Gastrocnemius medialis (tissue), 4 donors: ENCODE results near the gene C1orf56. TPM values are rescaled to one million over a fixed set of nuclear protein-coding genes. Genes with fewer than 3 reads are reported as not detected.

Experiments used
- ATAC-seq, 2 donors: fragments of 150-250 bp; one replicate each; pipeline ENCODE4 v1.9.1; 2016
- DNase-seq, 2 donors: peaks; one replicate each; pipeline ENCODE4 v3.0.0-alpha.2; 2019
- H3K27ac ChIP-seq, 4 donors: fragments of 200-600 bp; sonication (generic); 1 replicate in 1 of 4; 2 replicates in 3 of 4; pipeline ENCODE4 v1.5.1; 2016 to 2018; ENCODE audit warnings: mild to moderate bottlenecking in 2 of 4, moderate library complexity in 1 of 4
- H3K27me3 ChIP-seq, 3 donors: fragments of 200-600 bp; sonication (generic) in 2 of 3; 1 replicate in 1 of 3; 2 replicates in 2 of 3; pipeline versions ENCODE4 v1.5.1 to v1.6.0; 2016 to 2019; ENCODE audit warnings: mild to moderate bottlenecking in 1 of 3, moderate library complexity in 1 of 3
- H3K36me3 ChIP-seq, 2 donors: fragments of 200-600 bp; sonication (generic) in 1 of 2; one replicate each; pipeline ENCODE4 v1.5.1; 2017 to 2018
- H3K4me1 ChIP-seq, 2 donors: fragments of 200-600 bp; sonication (generic) in 1 of 2; one replicate each; pipeline ENCODE4 v1.5.1; 2016 to 2017; ENCODE audit warnings: mild to moderate bottlenecking in 2 of 2
- H3K4me3 ChIP-seq, 4 donors: fragments of 200-600 bp; sonication (generic) in 3 of 4; 1 replicate in 1 of 4; 2 replicates in 3 of 4; pipeline ENCODE4 v1.5.1; 2016 to 2019; ENCODE audit warnings: mild to moderate bottlenecking in 2 of 4
- H3K9me3 ChIP-seq, 3 donors: fragments of 200-600 bp; sonication (generic) in 2 of 3; 1 replicate in 1 of 3; 2 replicates in 2 of 3; pipeline ENCODE4 v1.5.1; 2016 to 2019
- CTCF ChIP-seq, 5 experiments: fragments of 450-650 bp in 3 of 5; fragments of 200-600 bp in 2 of 5; sonication (generic) in 2 of 5; IDR thresholded peaks in 4 of 5; conservative IDR thresholded peaks in 1 of 5; 1 replicate in 4 of 5; 2 replicates in 1 of 5; pipeline ENCODE4 v1.5.1; 2016 to 2019; ENCODE audit warnings: antibody characterized with exemption in 5 of 5, mild to moderate bottlenecking in 3 of 5, moderate library complexity in 3 of 5
- POLR2A ChIP-seq, 2 donors: fragments of 450-650 bp; IDR thresholded peaks; one replicate each; pipeline ENCODE4 v1.6.1; 2017; ENCODE audit warnings: antibody characterized with exemption in 2 of 2, mild to moderate bottlenecking in 2 of 2, moderate library complexity in 2 of 2
- in situ Hi-C, 4 donors: fragments of 200-750 bp; cut with MboI; loops; one replicate each; pipeline versions ENCODE4 v1.15.0 to v1.8.0; 2017; ENCODE audit warnings: low sequenced_read_pairs in 4 of 4
- intact Hi-C: fragments of 100-400 bp; cut with DNase I; formaldehyde crosslinking; loops from one replicate; pipeline ENCODE4 v1.15.1; 2023; ENCODE audit warnings: low total_unique reads
- total RNA-seq, 4 donors: library from RNA; depleted of rRNA; stranded (reverse); fragments of >200 nt; gene quantifications; one replicate each; pipeline versions ENCODE4 v1.1.0 to v1.2.3, GENCODE V29; 2016

Gene C1orf56
- total RNA-seq, 4 donors from 2014 or later: 6.2 to 16.2 (median 12.4) TPM

- no peak for ATAC-seq
- no peak for DNase-seq
- in situ Hi-C loops (no loop called here), intact Hi-C loops (loop anchor here (10.0 kb wide), 1 partner anchor 813 kb away; no protein-coding TSS in a partner anchor)
- TF ChIP-seq CTCF (IDR thresholded peaks at IDR 0.05 in 4 of 5, conservative IDR thresholded peaks at IDR 0.05 in 1 of 5): no peak
- TF ChIP-seq POLR2A (IDR thresholded peaks at IDR 0.05): no peak
- no peak overlapping the region for H3K27ac ChIP-seq
- H3K4me3 ChIP-seq: no peak overlapping the region
- no peaks in the 10 kb centered on the region for H3K9me3 ChIP-seq
- H3K36me3 ChIP-seq: peaks cover 0 to 10% of the 10 kb centered on the region in 2 donors
- peaks cover 32 to 40% of the 10 kb centered on the region in 2 donors for H3K4me1 ChIP-seq
- no peaks in the 10 kb centered on the region for H3K27me3 ChIP-seq
Observed at GRCh38 chr1:151011154-151011850, 36.2 kb upstream of the C1orf56 start.

- Histone ChIP-seq H3K27me3 (no peaks in the 10 kb centered on the region), H3K36me3 (peaks cover 0 to 11% of the 10 kb centered on the region in 2 donors), H3K4me1 (peaks cover 19 to 29% of the 10 kb centered on the region in 2 donors), H3K27ac (peak overlapping the region in 1 of 4 donors; percentile 19), H3K4me3 (no peak overlapping the region), H3K9me3 (no peaks in the 10 kb centered on the region)
- ATAC-seq: no peak
- TF ChIP-seq POLR2A (IDR thresholded peaks at IDR 0.05) (no peak), CTCF (IDR thresholded peaks at IDR 0.05 in 4 of 5, conservative IDR thresholded peaks at IDR 0.05 in 1 of 5) (no peak)
- in situ Hi-C loops (no loop called here), intact Hi-C loops (loop anchor here (10.0 kb wide), 1 partner anchor 812 kb away; no protein-coding TSS in a partner anchor)
- no peak for DNase-seq
Observed at GRCh38 chr1:151012684-151013471, 34.7 kb upstream of the C1orf56 start.

GRCh38 chr1:151013518-151013917, 34.0 kb upstream of the C1orf56 start:
- ATAC-seq (no peak), DNase-seq (no peak)
- Histone ChIP-seq H3K4me3 (no peak overlapping the region), H3K4me1 (peaks cover 19 to 27% of the 10 kb centered on the region in 2 donors), H3K27me3 (no peaks in the 10 kb centered on the region), H3K36me3 (peaks cover 0 to 13% of the 10 kb centered on the region in 2 donors), H3K9me3 (no peaks in the 10 kb centered on the region), H3K27ac (peak overlapping the region in 1 of 4 donors; percentile 19)
- intact Hi-C loops (loop anchor here (10.0 kb wide), 1 partner anchor 811 kb away; no protein-coding TSS in a partner anchor), in situ Hi-C loops (no loop called here)
- TF ChIP-seq CTCF (IDR thresholded peaks at IDR 0.05 in 4 of 5, conservative IDR thresholded peaks at IDR 0.05 in 1 of 5) (no peak), POLR2A (IDR thresholded peaks at IDR 0.05) (no peak)

- Histone ChIP-seq H3K4me3 (no peak overlapping the region), H3K27me3 (no peaks in the 10 kb centered on the region), H3K27ac (peak overlapping the region; percentile 45 to 75 (median 72)), H3K36me3 (peaks cover 0 to 42% of the 10 kb centered on the region in 2 donors), H3K4me1 (peaks cover 16 to 21% of the 10 kb centered on the region in 2 donors), H3K9me3 (no peaks in the 10 kb centered on the region)
- intact Hi-C loops (loop anchor here (1.0 to 5.0 kb wide), 5 partner anchors 24 to 123 kb away; partner anchors contain the start of genes CDC42SE1, GABPB2 and SEMA6C), in situ Hi-C loops (no loop called here)
- peak; percentile 71 to 81 for DNase-seq
- TF ChIP-seq POLR2A (IDR thresholded peaks at IDR 0.05) (no peak), CTCF (IDR thresholded peaks at IDR 0.05 in 4 of 5, conservative IDR thresholded peaks at IDR 0.05 in 1 of 5) (peak; percentile 68 to 81 (median 77))
- peak; percentile 88 to 99 for ATAC-seq
Observed at GRCh38 chr1:151024540-151025146, 22.9 kb upstream of the C1orf56 start.
